Smooth muscle cell (in vitro differentiated cells): ENCODE measurements around the gene RPL10A. TPM values are rescaled to one million over a fixed set of nuclear protein-coding genes. Genes with fewer than 3 reads are reported as not detected.

Source experiments
- DNase-seq: peaks from one replicate; lab custom pipeline; 2025; ENCODE audit not compliant: unreplicated experiment; lab: John Stamatoyannopoulos, UW
- H2AFZ ChIP-seq: fragments of 200-600 bp; sonication (generic); 2 replicates; pipeline ENCODE4 v1.6.0; 2016; ENCODE audit warnings: antibody characterized with exemption, low read depth, mild to moderate bottlenecking
- H3F3A ChIP-seq: fragments of 200-600 bp; sonication (generic); 2 replicates; pipeline ENCODE4 v1.6.0; 2017; ENCODE audit warnings: antibody characterized with exemption, low read depth
- H3K27ac ChIP-seq: fragments of 200-600 bp; sonication (generic); 2 replicates; pipeline ENCODE4 v1.5.1; 2016; ENCODE audit warnings: low read depth, mild to moderate bottlenecking
- H3K27me3 ChIP-seq: fragments of 200-600 bp; sonication (generic); 2 replicates; pipeline ENCODE4 v1.6.1; 2016; ENCODE audit warnings: low read depth, mild to moderate bottlenecking
- H3K36me3 ChIP-seq: fragments of 200-600 bp; sonication (generic); 2 replicates; pipeline ENCODE4 v1.5.1; 2016; ENCODE audit warnings: low read depth
- H3K4me1 ChIP-seq: fragments of 200-600 bp; sonication (generic); 2 replicates; pipeline ENCODE4 v1.5.1; 2016; ENCODE audit warnings: low read depth
- H3K4me2 ChIP-seq: fragments of 200-600 bp; sonication (generic); 2 replicates; pipeline ENCODE4 v1.6.0; 2016; ENCODE audit warnings: mild to moderate bottlenecking
- H3K4me3 ChIP-seq: fragments of 200-600 bp; sonication (generic); 2 replicates; pipeline ENCODE4 v1.5.1; 2016; ENCODE audit warnings: mild to moderate bottlenecking
- H3K79me2 ChIP-seq: fragments of 200-600 bp; sonication (generic); 2 replicates; pipeline ENCODE4 v1.6.0; 2016; ENCODE audit warnings: low read depth, mild to moderate bottlenecking
- H3K9ac ChIP-seq: fragments of 200-600 bp; sonication (generic); 2 replicates; pipeline ENCODE4 v1.6.0; 2016; ENCODE audit warnings: low read depth
- H3K9me3 ChIP-seq: fragments of 200-600 bp; sonication (generic); replicated peaks from 2 replicates; pipeline ENCODE4 v1.5.1; 2016; ENCODE audit warnings: low read depth
- H4K20me1 ChIP-seq: fragments of 200-600 bp; sonication (generic); 2 replicates; pipeline ENCODE4 v1.6.0; 2016; ENCODE audit warnings: low read depth
- CTCF ChIP-seq: fragments of 200-600 bp; sonication (generic); IDR thresholded peaks from 2 replicates; pipeline ENCODE4 v1.5.1; 2017; ENCODE audit warnings: borderline replicate concordance, mild to moderate bottlenecking, antibody characterized with exemption; ENCODE audit not compliant: insufficient read depth, poor library complexity, severe bottlenecking
- WGBS: methylation state at CpG from one replicate; pipeline ENCODE4 v1.1.7; 2016; ENCODE audit warnings: low lambda C conversion rate; 5-methylcytosine and 5-hydroxymethylcytosine counted together
- polyA plus RNA-seq: library from polyadenylated mRNA; unstranded; fragments of >200 nt; fragmentation: Nextera tagmentation; extraction: Ambion mirVana; gene quantifications from 2 replicates; pipeline ENCODE4 v1.2.1, GENCODE V29; 2016
- total RNA-seq: library from RNA; depleted of rRNA; stranded (reverse); fragments of >200 nt; gene quantifications from 2 replicates; pipeline ENCODE4 v1.2.3, GENCODE V29; 2014

RPL10A gene
- total and polyA plus RNA-seq, 2 experiments from 2014 or later: 307 to 1,090 TPM

GRCh38 chr6:35448191-35448590 lies 20.0 kb upstream of the RPL10A start:
- Histone ChIP-seq H3K9me3 (no peaks in the 10 kb centered on the region), H3K27me3 (no peaks in the 10 kb centered on the region), H4K20me1 (no peaks in the 10 kb centered on the region), H3K4me2 (no peak overlapping the region), H3F3A (no peaks in the 10 kb centered on the region), H3K36me3 (no peaks in the 10 kb centered on the region), H3K27ac (no peak overlapping the region), H3K4me3 (no peak overlapping the region), H3K79me2 (no peaks in the 10 kb centered on the region), H2AFZ (no peak overlapping the region), H3K4me1 (peaks cover 9% of the 10 kb centered on the region), H3K9ac (no peak overlapping the region)
- 69% methylated on average over 7 of the region's 7 CpGs for WGBS
- no peak for DNase-seq
- TF ChIP-seq CTCF: no peak

- no peak for DNase-seq
- peak; percentile 62 for TF ChIP-seq CTCF
- H3K27ac ChIP-seq: no peak overlapping the region
- H3K9me3 ChIP-seq: no peaks in the 10 kb centered on the region
- H3K27me3 ChIP-seq: no peaks in the 10 kb centered on the region
- no peaks in the 10 kb centered on the region for H3K36me3 ChIP-seq
- H3K79me2 ChIP-seq: no peaks in the 10 kb centered on the region
- H3F3A ChIP-seq: no peaks in the 10 kb centered on the region
- H3K4me2 ChIP-seq: no peak overlapping the region
- no peaks in the 10 kb centered on the region for H4K20me1 ChIP-seq
- no peak overlapping the region for H3K4me3 ChIP-seq
- H2AFZ ChIP-seq: no peak overlapping the region
- H3K4me1 ChIP-seq: peaks cover 19% of the 10 kb centered on the region
- WGBS: 34% methylated on average over 14 of the region's 14 CpGs
- no peak overlapping the region for H3K9ac ChIP-seq
These were observed 18.8 kb upstream of the RPL10A start for GRCh38 chr6:35449287-35449881.

DNA sequence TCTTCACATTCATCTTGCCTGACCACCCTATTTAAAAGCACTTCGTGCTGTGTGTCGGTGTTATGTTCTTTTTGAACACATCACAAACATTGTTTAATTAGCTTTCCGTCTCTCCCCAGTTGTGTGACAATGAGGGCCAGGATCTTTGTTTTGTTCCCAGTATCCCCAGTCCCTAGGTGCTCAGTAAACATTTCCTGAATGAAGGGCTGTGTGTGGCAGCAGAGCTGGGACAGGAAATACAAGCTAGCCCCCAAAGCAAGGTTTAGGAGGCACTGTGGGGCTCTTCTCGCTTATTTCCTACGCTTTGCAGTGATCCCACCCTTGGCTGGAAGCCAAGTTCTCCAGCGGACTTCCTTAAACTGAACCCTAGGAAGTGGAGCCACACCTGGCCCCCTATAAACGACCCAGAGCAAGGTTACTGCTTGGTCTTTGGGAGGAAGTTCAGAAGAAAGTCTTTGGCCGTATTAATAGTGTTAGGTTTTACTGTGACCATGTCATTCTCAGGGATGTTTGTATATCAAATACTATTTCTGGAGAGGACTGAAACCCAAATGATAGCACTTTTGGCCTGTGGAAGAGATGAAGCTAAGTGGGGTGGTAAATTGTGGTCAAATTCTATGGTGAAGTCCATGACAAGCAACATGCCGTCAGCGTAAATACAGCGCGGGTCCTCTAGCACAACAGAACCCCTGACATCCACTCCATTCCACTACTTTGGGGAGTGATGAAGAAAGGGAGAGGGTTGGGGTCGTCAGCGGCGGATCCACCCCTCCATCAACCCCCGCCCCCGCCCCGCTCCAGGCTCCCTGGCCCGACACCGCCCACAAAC lies 16.6 kb upstream of the RPL10A start:
- H3K4me2 ChIP-seq: peak overlapping the region; percentile 98
- H3K4me1 ChIP-seq: peaks cover 27% of the 10 kb centered on the region
- no peaks in the 10 kb centered on the region for H3K27me3 ChIP-seq
- H3K36me3 ChIP-seq: no peaks in the 10 kb centered on the region
- H3K27ac ChIP-seq: no peak overlapping the region
- H3K4me3 ChIP-seq: peak overlapping the region; percentile 80
- no peaks in the 10 kb centered on the region for H3K9me3 ChIP-seq
- H4K20me1 ChIP-seq: no peaks in the 10 kb centered on the region
- H3K79me2 ChIP-seq: no peaks in the 10 kb centered on the region
- no peak for TF ChIP-seq CTCF
- no peak overlapping the region for H3K9ac ChIP-seq
- no peak for DNase-seq
- H3F3A ChIP-seq: no peaks in the 10 kb centered on the region
- H2AFZ ChIP-seq: peak overlapping the region; percentile 30
- WGBS: 54% methylated on average over 12 of the region's 20 CpGs
